BLaER1 (cell line): ENCODE measurements around the gene ZFAND3.
A peak's percentile ranks its signal among the peaks of the same experiment; 100 is the strongest.

Experiments
- H3K27ac ChIP-seq: shearing (Covaris generic); formaldehyde crosslinking; 2 replicates; pipeline ENCODE4 v1.8.1; 2022
- H3K27me3 ChIP-seq: shearing (Covaris generic); formaldehyde crosslinking; 2 replicates; pipeline ENCODE4 v1.8.1; 2022
- H3K36me3 ChIP-seq: shearing (Covaris generic); formaldehyde crosslinking; 2 replicates; pipeline ENCODE4 v1.8.1; 2022
- H3K4me1 ChIP-seq: shearing (Covaris generic); formaldehyde crosslinking; 2 replicates; pipeline ENCODE4 v1.8.1; 2022
- H3K4me2 ChIP-seq: shearing (Covaris generic); formaldehyde crosslinking; 2 replicates; pipeline ENCODE4 v1.8.1; 2022
- H3K4me3 ChIP-seq: shearing (Covaris generic); formaldehyde crosslinking; 2 replicates; pipeline ENCODE4 v1.8.1; 2022
- H3K9ac ChIP-seq: shearing (Covaris generic); formaldehyde crosslinking; 2 replicates; pipeline ENCODE4 v1.8.1; 2022
- H3K9me3 ChIP-seq: shearing (Covaris generic); formaldehyde crosslinking; 2 replicates; pipeline ENCODE4 v1.8.1; 2022
- H4K20me1 ChIP-seq: shearing (Covaris generic); formaldehyde crosslinking; 2 replicates; pipeline ENCODE4 v1.8.1; 2022
- Cebpa-rat ChIP-seq: shearing (Covaris generic); IDR thresholded peaks from 2 replicates; pipeline ENCODE4 v1.8.1; 2022

The ZFAND3 gene, protein sequence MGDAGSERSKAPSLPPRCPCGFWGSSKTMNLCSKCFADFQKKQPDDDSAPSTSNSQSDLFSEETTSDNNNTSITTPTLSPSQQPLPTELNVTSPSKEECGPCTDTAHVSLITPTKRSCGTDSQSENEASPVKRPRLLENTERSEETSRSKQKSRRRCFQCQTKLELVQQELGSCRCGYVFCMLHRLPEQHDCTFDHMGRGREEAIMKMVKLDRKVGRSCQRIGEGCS

DNA sequence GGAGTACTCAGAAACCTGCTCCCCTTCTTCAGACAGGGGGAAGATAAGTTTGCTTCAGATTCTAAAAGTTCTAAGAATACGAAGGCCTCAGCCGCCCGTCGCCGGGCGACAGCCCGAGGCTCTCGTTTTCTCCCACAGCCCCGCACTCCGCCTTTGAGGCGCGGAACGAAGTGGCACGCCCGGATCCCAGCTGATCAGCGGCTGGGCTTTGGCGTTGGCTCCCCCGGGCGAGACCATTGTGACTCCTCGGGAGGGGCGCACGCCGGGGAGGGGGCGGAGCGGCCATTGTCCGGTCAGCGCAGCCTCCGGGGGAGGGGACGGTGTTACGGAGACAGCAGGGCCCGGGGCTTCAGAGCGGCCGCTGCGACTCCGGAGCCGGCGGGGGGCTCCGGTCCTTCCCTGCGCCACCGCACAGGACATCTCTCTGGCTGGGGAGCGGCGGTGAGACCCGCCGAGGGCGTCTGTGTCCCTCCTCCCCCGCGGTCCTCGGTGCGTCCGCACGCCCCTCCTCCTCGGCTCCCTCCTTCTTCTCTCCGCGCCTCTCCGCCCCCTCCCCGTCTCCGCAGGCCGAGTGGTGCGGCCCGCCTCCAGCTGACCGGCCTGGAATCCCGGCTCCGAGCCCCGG is at the start of gene ZFAND3:
Gene ZFAND3, plus strand, starts transcription at position 551 of the 625 bp plus-strand sequence. CDS start 219 bp downstream, outside the sequence.
- TF ChIP-seq Cebpa-rat, result no peak
- peak within 1 kb of the TSS; percentile 99 for H3K27ac ChIP-seq
- H3K36me3 ChIP-seq, result peaks cover 11% of the 10 kb centered on the region; the same call in 1 of the 2 replicates
- peak within 1 kb of the TSS; percentile 93 for H3K4me2 ChIP-seq
- H3K27me3 ChIP-seq, result no peaks in the 10 kb centered on the region
- no peaks in the 10 kb centered on the region for H3K9me3 ChIP-seq
- peak within 1 kb of the TSS; percentile 77 for H3K4me3 ChIP-seq
- peak within 1 kb of the TSS; percentile 97 for H3K9ac ChIP-seq
- H4K20me1 ChIP-seq, result peaks cover 40% of the 10 kb centered on the region
- H3K4me1 ChIP-seq, result peaks cover 45% of the 10 kb centered on the region

DNA sequence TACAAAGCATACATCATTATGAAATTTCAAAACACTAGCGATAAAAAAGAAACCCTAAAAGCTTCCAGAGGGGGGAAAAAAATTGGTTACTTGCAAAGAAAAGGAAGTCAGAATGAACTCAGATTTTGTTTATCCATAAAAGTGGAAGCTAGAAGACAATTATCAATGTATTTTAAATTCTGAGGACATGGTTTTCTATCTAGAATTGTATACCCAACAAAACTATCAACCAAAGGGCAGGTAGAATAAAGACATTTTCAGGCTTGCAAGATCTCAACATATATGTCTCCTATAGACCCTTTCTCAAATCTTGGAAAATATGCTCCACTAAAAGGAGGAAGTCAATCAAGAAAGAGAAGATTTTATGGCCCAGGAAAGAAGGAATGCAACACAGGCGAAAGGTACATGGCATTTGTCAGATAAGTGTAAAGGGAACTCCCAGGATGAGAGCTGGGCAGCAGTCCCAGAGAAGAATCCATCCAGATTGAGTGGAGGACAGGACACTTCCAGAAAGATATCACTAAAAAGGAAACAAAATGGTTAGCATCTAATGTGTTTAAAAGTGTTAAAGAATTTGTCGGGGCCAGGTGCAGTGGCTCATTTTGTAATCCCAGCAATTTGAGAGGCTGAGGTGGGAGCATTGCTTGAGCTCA is 45.4 kb upstream of the ZFAND3 start:
- no peak for TF ChIP-seq Cebpa-rat
- Histone ChIP-seq H3K4me1 (no peaks in the 10 kb centered on the region), H3K4me2 (no peak overlapping the region), H3K9ac (no peak overlapping the region), H4K20me1 (no peaks in the 10 kb centered on the region), H3K9me3 (peaks cover 15% of the 10 kb centered on the region), H3K36me3 (no peaks in the 10 kb centered on the region), H3K27me3 (no peaks in the 10 kb centered on the region), H3K27ac (no peak overlapping the region), H3K4me3 (no peak overlapping the region)

DNA sequence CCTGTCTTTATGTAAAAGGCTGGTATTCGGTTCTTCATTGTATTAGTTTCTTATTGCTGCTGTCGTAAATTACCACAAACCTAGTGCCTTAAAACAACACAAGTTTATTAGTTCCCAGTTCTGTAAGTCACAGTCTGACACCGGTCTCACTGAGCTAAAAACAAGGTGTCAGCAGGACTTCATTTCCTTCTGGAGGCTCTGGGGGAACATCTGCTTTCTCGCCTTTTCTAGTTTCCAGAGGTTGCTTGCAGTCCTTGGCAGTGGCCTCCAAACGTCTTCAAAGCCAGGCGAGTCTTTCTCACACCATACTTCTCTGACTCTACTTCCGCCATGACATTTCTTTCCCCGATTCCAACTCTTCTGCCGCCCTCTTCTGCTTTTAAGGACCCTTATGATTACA is 43.0 kb upstream of the ZFAND3 start:
- no peak overlapping the region for H3K9ac ChIP-seq
- no peaks in the 10 kb centered on the region for H3K36me3 ChIP-seq
- TF ChIP-seq Cebpa-rat, result no peak
- no peak overlapping the region for H3K27ac ChIP-seq
- no peaks in the 10 kb centered on the region for H3K27me3 ChIP-seq
- H4K20me1 ChIP-seq, result no peaks in the 10 kb centered on the region
- no peak overlapping the region for H3K4me2 ChIP-seq
- no peaks in the 10 kb centered on the region for H3K4me1 ChIP-seq
- peaks cover 15% of the 10 kb centered on the region for H3K9me3 ChIP-seq
- H3K4me3 ChIP-seq, result no peak overlapping the region

DNA sequence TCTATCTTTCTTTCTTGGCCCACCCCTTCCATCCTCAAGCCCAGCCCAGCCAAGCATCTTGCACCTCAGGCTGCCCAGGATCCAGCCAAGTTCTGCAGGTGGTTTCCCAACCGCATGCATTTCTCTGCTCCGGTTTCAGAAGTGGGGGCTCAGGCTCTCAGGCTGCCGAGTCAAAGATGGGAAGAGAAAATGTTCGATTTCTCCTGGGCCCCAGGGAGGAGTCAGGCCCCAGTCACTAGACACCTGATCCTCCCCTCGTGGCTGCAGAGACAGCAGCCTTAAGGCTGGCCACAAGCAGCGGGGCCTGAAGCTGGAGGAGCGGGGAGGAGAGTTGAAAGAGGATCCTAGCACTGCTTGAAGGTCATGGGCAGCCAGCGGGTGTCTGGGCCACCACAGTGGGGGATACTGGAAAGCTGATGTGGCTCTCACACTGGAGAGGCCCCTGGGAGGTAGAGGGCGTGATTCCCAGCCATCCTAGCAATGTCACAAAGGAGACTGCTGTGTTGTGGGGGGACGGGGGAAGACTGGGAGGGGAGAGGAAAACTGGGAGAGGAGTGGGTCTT is 42.2 kb upstream of the ZFAND3 start:
- H3K27me3 ChIP-seq, result peaks cover 4% of the 10 kb centered on the region; the same call in 1 of the 2 replicates
- no peaks in the 10 kb centered on the region for H3K36me3 ChIP-seq
- H3K27ac ChIP-seq, result no peak overlapping the region
- TF ChIP-seq Cebpa-rat, result no peak
- H3K4me2 ChIP-seq, result no peak overlapping the region
- no peak overlapping the region for H3K4me3 ChIP-seq
- H4K20me1 ChIP-seq, result no peaks in the 10 kb centered on the region
- H3K4me1 ChIP-seq, result no peaks in the 10 kb centered on the region
- H3K9me3 ChIP-seq, result peaks cover 15% of the 10 kb centered on the region
- H3K9ac ChIP-seq, result no peak overlapping the region

DNA sequence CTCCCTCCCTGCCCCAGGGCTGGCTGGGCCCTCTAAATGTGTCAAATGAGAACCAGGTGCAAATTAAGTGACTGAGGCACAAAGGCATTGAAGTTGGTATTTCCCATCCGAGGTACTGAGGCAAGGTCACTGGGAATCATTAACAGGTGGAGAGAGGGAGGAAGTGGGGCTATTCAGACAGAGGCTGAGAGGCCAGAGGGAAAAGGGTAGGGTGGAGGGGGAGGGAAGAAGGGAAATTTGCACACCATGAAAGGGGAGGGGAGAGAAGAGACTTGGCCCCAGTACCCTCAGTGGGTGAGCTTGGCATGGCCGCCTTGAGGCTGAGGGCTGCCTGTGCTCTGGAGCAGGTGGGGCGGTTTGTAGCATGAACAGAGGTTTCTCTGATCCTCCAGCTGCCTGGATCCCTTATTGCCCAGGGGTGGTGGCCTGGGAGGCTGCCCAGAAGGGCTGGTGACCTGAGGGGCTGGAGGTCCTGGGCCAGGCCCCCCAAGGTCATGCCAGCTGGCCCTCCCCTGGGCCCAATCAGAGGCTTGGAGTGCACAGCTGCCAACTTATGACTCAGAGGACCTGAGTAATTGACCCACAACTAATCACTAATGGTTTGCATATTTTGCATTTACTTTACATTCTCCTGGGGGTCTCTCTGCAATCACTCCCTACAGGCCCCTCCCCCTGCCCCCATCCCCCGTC is 40.3 kb upstream of the ZFAND3 start:
- no peak overlapping the region for H3K27ac ChIP-seq
- no peak overlapping the region for H3K4me3 ChIP-seq
- H3K9me3 ChIP-seq, result peaks cover 4% of the 10 kb centered on the region; the same call in 1 of the 2 replicates
- H3K4me1 ChIP-seq, result peaks cover 7% of the 10 kb centered on the region; the same call in 1 of the 2 replicates
- no peak overlapping the region for H3K4me2 ChIP-seq
- no peaks in the 10 kb centered on the region for H4K20me1 ChIP-seq
- no peaks in the 10 kb centered on the region for H3K36me3 ChIP-seq
- peaks cover 23% of the 10 kb centered on the region for H3K27me3 ChIP-seq
- H3K9ac ChIP-seq, result no peak overlapping the region
- TF ChIP-seq Cebpa-rat, result no peak

DNA sequence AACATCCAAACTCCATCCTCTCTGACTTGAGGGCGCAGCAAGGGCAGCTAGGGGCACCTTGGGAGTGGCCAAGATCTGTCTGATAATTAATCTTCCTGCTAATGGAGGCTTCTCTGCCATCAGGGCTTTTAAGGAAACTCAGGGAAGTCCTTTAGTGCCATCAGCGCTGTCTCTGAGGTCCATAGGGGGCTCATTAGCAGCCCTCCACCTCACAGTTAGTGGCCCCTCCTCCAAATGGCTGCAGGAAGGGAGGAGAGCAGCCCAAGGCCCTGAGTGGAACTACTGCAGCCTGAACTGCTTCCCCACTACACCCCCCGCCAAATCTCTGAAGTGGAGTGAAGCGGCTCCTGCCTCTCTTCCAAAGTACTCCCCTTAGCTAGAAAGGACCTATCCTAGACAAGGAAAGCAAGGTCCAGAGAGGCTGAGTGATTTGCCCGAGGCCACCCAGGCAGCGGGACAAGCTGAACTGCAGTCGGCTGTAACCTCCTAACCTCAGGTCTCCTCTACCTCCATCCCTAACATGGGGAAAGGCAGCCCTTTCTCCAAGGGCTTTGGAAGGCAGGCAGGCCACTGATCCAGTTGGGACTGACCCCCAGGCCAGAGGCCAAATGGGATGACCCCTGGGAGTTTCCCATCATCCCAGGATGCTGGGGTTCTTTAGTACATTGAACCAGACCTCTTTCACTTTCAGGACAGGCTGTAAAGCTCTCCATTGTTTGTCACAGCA is 39.5 kb upstream of the ZFAND3 start:
- Histone ChIP-seq H3K4me2 (no peak overlapping the region), H4K20me1 (no peaks in the 10 kb centered on the region), H3K9ac (no peak overlapping the region), H3K9me3 (no peaks in the 10 kb centered on the region), H3K4me1 (peaks cover 7% of the 10 kb centered on the region; the same call in 1 of the 2 replicates), H3K4me3 (no peak overlapping the region), H3K36me3 (no peaks in the 10 kb centered on the region), H3K27me3 (peaks cover 31% of the 10 kb centered on the region), H3K27ac (no peak overlapping the region)
- no peak for TF ChIP-seq Cebpa-rat

DNA sequence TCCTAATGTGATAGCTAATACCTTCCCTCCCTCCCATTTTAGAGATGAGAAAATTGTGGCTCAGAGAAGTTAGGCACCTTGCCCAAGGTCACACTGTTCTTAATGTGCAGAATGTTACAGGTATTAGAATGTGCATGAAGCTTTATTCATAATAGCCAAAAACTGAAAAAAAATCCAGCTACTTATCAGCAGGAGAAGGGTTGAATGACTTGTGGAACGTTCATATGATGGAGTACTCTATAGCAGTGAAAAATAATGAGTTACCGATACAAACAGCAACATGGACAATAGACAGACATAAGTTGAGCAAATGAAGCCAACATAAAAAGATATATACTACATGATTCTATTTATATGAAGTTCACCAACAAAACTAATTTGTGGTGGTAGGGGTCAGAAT is 37.7 kb upstream of the ZFAND3 start:
- Histone ChIP-seq H3K4me2 (no peak overlapping the region), H3K4me3 (no peak overlapping the region), H4K20me1 (no peaks in the 10 kb centered on the region), H3K9ac (no peak overlapping the region), H3K9me3 (no peaks in the 10 kb centered on the region), H3K36me3 (no peaks in the 10 kb centered on the region), H3K27me3 (peaks cover 32% of the 10 kb centered on the region), H3K4me1 (peaks cover 7% of the 10 kb centered on the region; the same call in 1 of the 2 replicates), H3K27ac (no peak overlapping the region)
- TF ChIP-seq Cebpa-rat, result no peak

DNA sequence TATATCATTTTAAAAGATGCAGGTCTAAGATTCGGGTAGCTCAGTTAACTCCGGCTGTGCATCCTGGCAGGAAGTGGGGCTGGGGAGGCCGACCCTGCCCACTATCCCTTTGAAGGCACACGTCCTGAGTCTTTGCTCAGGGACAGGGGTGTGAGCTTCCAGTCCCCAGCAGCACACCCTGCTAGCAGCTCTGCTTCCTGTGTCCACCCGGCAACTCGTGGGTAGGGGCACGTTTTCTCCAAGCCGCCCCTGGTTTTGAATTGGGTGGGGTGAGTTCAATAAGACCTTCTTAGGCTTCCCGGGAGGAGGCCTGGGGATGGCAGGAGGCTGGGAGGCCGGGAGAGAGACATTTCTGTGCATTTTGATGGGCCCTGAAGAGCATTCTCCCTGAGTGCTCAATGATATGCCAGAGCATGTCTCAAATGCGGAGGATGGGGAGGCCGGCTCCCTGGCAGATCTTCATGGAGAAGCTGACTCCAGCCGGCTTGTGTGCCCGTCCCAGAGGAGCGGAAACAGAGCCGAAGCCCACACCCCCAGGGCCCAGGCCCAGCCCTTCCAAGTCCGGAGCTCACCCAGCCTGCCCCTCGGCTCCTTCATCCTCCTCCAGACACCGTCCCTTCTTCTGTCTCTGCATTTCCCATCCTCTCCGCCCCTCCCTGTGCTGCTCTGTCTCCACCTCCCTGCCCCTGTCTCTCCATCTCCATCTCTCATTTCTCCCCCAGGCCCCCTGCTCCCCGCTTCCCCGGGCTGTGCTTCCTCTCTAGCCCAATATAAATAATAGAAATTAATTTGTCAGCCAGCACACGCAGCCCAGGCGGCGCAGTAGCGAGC is 36.3 kb upstream of the ZFAND3 start:
- Histone ChIP-seq H3K4me2 (peak overlapping the region; percentile 39), H3K4me1 (peaks cover 7% of the 10 kb centered on the region; the same call in 1 of the 2 replicates), H4K20me1 (no peaks in the 10 kb centered on the region), H3K27ac (no peak overlapping the region), H3K9ac (no peak overlapping the region), H3K27me3 (peaks cover 32% of the 10 kb centered on the region), H3K36me3 (no peaks in the 10 kb centered on the region), H3K9me3 (no peaks in the 10 kb centered on the region), H3K4me3 (no peak overlapping the region; the same call in 1 of the 2 replicates)
- TF ChIP-seq Cebpa-rat, result no peak
